Endodermal cell (in vitro differentiated cells): ENCODE results near the gene NUCB2. TPM values are rescaled to one million over a fixed set of nuclear protein-coding genes. Genes with fewer than 3 reads are reported as not detected.

Experiments
- DNase-seq: peaks from one replicate; pipeline ENCODE4 v3.0.0-alpha.2; 2017
- H3K27ac ChIP-seq: 2 replicates; pipeline ENCODE4 v1.5.1; 2013; ENCODE audit warnings: mild to moderate bottlenecking, low read depth, low read length, moderate library complexity
- H3K27me3 ChIP-seq: 2 replicates; pipeline ENCODE4 v1.6.1; 2013; ENCODE audit warnings: mild to moderate bottlenecking, low read length, moderate library complexity; ENCODE audit not compliant: insufficient read depth, control insufficient read depth, poor library complexity, severe bottlenecking
- H3K36me3 ChIP-seq: 2 replicates; pipeline ENCODE4 v1.7.0; 2013; ENCODE audit warnings: mild to moderate bottlenecking, low read length, moderate library complexity; ENCODE audit not compliant: control insufficient read depth, insufficient read depth
- H3K4me1 ChIP-seq: one replicate; pipeline ENCODE4 v1.7.0; 2013; ENCODE audit warnings: low read length; ENCODE audit not compliant: control insufficient read depth, insufficient read depth
- H3K4me3 ChIP-seq: 2 replicates; pipeline ENCODE4 v1.5.1; 2013; ENCODE audit warnings: mild to moderate bottlenecking, low read length, moderate library complexity
- H3K9ac ChIP-seq: 2 replicates; pipeline ENCODE4 v1.6.1; 2013; ENCODE audit warnings: mild to moderate bottlenecking, low read length, moderate library complexity; ENCODE audit not compliant: poor library complexity, severe bottlenecking; ENCODE audit errors: extremely low read depth
- H3K9me3 ChIP-seq: 2 replicates; pipeline ENCODE4 v1.6.1; 2013; ENCODE audit warnings: mild to moderate bottlenecking, low read length, moderate library complexity; ENCODE audit not compliant: control insufficient read depth
- H3K27ac Mint-ChIP-seq: 2 replicates; pipeline ENCODE4 v1.8.0; 2020; ENCODE audit warnings: mixed read lengths
- H3K27me3 Mint-ChIP-seq: 2 replicates; pipeline ENCODE4 v1.8.0; 2021; ENCODE audit warnings: mild to moderate bottlenecking, mixed read lengths; ENCODE audit not compliant: insufficient read depth
- H3K36me3 Mint-ChIP-seq: 2 replicates; pipeline ENCODE4 v1.8.0; 2020; ENCODE audit warnings: low read depth, mixed read lengths
- H3K4me1 Mint-ChIP-seq: 2 replicates; pipeline ENCODE4 v1.8.0; 2020; ENCODE audit warnings: mixed read lengths
- H3K4me3 Mint-ChIP-seq: 2 replicates; pipeline ENCODE4 v1.8.0; 2020; ENCODE audit warnings: mild to moderate bottlenecking, moderate library complexity, mixed read lengths
- H3K9me3 Mint-ChIP-seq: 2 replicates; pipeline ENCODE4 v1.8.0; 2020; ENCODE audit warnings: mild to moderate bottlenecking, mixed read lengths
- WGBS, 2 experiments: methylation state at CpG; one replicate each; pipeline versions ENCODE4 v1.1.5 to v1.1.7; 2013; ENCODE audit warnings: missing lambda C conversion rate in 2 of 2, mixed read lengths in 1 of 2; ENCODE audit not compliant: insufficient coverage in 1 of 2, insufficient read length in 1 of 2; 5-methylcytosine and 5-hydroxymethylcytosine counted together
- total RNA-seq, 2 donors: library from RNA; stranded (reverse); fragmentation: NEBNext Ultra II Directional in 1 of 2; extraction: Animal tissue kit (Norgen Biotek cat#: 25700) in 1 of 2; gene quantifications; 2 replicates in 1 of 2; 3 replicates in 1 of 2; pipeline ENCODE4 v1.2.1, GENCODE V29; 2021
- TF ChIP-seq, protein P1 (sequence below): fragments of 200-600 bp; sonication (generic); conservative IDR thresholded peaks from 2 replicates; pipeline ENCODE4 v1.5.0; 2021; ENCODE audit warnings: antibody characterized with exemption, mild to moderate bottlenecking

Gene NUCB2
- total RNA-seq, 2 donors from 2014 or later = 52.4 to 64.6 TPM

GRCh38 chr11:17366495-17366894 is 90.0 kb downstream of the NUCB2 start:
- Histone ChIP-seq H3K4me3 (no peak overlapping the region), H3K36me3 (no peaks in the 10 kb centered on the region), H3K27me3 (no peaks in the 10 kb centered on the region), H3K9me3 (peaks cover 35% of the 10 kb centered on the region), H3K27ac (no peak overlapping the region), H3K4me1 (no peaks in the 10 kb centered on the region), H3K9ac (no peak overlapping the region)
- peaks cover 3% of the 10 kb centered on the region for H3K27me3 Mint-ChIP-seq
- H3K36me3 Mint-ChIP-seq = no peaks in the 10 kb centered on the region
- H3K4me1 Mint-ChIP-seq = no peaks in the 10 kb centered on the region
- no peak for DNase-seq
- no peak overlapping the region for H3K27ac Mint-ChIP-seq
- H3K4me3 Mint-ChIP-seq = no peak overlapping the region
- H3K9me3 Mint-ChIP-seq = peaks cover 39% of the 10 kb centered on the region
- WGBS, 2 experiments = 90 to 92% methylated on average over 1 of the region's 1 CpG
- TF ChIP-seq, protein P1, sequence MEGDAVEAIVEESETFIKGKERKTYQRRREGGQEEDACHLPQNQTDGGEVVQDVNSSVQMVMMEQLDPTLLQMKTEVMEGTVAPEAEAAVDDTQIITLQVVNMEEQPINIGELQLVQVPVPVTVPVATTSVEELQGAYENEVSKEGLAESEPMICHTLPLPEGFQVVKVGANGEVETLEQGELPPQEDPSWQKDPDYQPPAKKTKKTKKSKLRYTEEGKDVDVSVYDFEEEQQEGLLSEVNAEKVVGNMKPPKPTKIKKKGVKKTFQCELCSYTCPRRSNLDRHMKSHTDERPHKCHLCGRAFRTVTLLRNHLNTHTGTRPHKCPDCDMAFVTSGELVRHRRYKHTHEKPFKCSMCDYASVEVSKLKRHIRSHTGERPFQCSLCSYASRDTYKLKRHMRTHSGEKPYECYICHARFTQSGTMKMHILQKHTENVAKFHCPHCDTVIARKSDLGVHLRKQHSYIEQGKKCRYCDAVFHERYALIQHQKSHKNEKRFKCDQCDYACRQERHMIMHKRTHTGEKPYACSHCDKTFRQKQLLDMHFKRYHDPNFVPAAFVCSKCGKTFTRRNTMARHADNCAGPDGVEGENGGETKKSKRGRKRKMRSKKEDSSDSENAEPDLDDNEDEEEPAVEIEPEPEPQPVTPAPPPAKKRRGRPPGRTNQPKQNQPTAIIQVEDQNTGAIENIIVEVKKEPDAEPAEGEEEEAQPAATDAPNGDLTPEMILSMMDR = no peak

- WGBS, 2 experiments = 85 to 89% methylated on average over 3 of the region's 3 CpGs
- Histone ChIP-seq H3K4me1 (no peaks in the 10 kb centered on the region), H3K27me3 (no peaks in the 10 kb centered on the region), H3K27ac (no peak overlapping the region), H3K9me3 (peaks cover 55% of the 10 kb centered on the region), H3K9ac (no peak overlapping the region), H3K4me3 (no peak overlapping the region), H3K36me3 (no peaks in the 10 kb centered on the region)
- H3K27ac Mint-ChIP-seq = no peak overlapping the region
- TF ChIP-seq, protein P1 = no peak
- no peaks in the 10 kb centered on the region for H3K4me1 Mint-ChIP-seq
- peaks cover 59% of the 10 kb centered on the region for H3K9me3 Mint-ChIP-seq
- peaks cover 6% of the 10 kb centered on the region for H3K27me3 Mint-ChIP-seq
- H3K36me3 Mint-ChIP-seq = no peaks in the 10 kb centered on the region
- no peak overlapping the region for H3K4me3 Mint-ChIP-seq
- no peak for DNase-seq
These were observed 92.0 kb downstream of the NUCB2 start for GRCh38 chr11:17368551-17368950.

DNA sequence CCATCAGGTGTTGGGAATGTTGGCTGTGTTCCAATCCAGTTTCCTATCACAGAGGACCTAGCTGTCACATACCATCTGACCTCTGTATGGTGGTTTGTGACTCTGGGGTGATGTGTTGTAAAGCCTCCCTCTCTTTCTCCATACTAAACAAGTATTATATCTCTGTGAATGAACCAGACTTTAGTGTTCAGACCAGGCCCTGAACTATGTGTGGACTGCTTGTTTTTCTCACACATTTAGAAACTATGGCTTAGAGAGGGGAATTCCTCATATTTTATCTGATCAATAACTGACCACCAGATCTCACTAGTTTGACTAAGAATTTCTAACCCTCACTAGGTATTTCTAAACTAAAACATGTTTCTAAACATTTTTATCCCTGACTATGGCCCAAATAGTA is 92.6 kb downstream of the NUCB2 start:
- TF ChIP-seq, protein P1 = no peak

More for the DNA sequence above, 92.6 kb downstream of the NUCB2 start:
- peaks cover 60% of the 10 kb centered on the region for H3K9me3 ChIP-seq
- H3K4me1 Mint-ChIP-seq = no peaks in the 10 kb centered on the region
- peaks cover 64% of the 10 kb centered on the region for H3K9me3 Mint-ChIP-seq
- no peak overlapping the region for H3K27ac ChIP-seq
- no peaks in the 10 kb centered on the region for H3K36me3 Mint-ChIP-seq
- no peak overlapping the region for H3K9ac ChIP-seq
- no peak overlapping the region for H3K4me3 Mint-ChIP-seq
- no peaks in the 10 kb centered on the region for H3K36me3 ChIP-seq
- H3K4me1 ChIP-seq = no peaks in the 10 kb centered on the region
- peaks cover 4% of the 10 kb centered on the region for H3K27me3 Mint-ChIP-seq
- no peak overlapping the region for H3K27ac Mint-ChIP-seq
- no peak overlapping the region for H3K4me3 ChIP-seq
- no peaks in the 10 kb centered on the region for H3K27me3 ChIP-seq
- no peak for DNase-seq
